Trophoblast cell (in vitro differentiated cells and primary cell): ENCODE data around the gene CCKAR.

Source experiments
- DNase-seq, 2 donors: peaks; one replicate each; pipeline ENCODE4 v3.0.0-alpha.2; 2016
- H2AFZ ChIP-seq: 2 replicates; pipeline ENCODE4 v1.6.1; 2013; ENCODE audit warnings: low read length, moderate library complexity, mild to moderate bottlenecking; ENCODE audit not compliant: insufficient read depth, poor library complexity
- H2AK5ac ChIP-seq: 2 replicates; pipeline ENCODE4 v1.6.1; 2013; ENCODE audit warnings: mild to moderate bottlenecking, low read length
- H2BK120ac ChIP-seq: 2 replicates; pipeline ENCODE4 v1.6.1; 2013; ENCODE audit warnings: low read length, mild to moderate bottlenecking, moderate library complexity; ENCODE audit not compliant: insufficient read depth, poor library complexity
- H2BK12ac ChIP-seq: 2 replicates; pipeline ENCODE4 v1.6.1; 2013; ENCODE audit warnings: mild to moderate bottlenecking, low read length, moderate library complexity
- H2BK5ac ChIP-seq: 2 replicates; pipeline ENCODE4 v1.6.1; 2013; ENCODE audit warnings: low read length, low read depth, moderate library complexity, mild to moderate bottlenecking; ENCODE audit not compliant: poor library complexity
- H3K14ac ChIP-seq: 2 replicates; pipeline ENCODE4 v1.6.1; 2013; ENCODE audit warnings: mild to moderate bottlenecking, low read length
- H3K18ac ChIP-seq: 2 replicates; pipeline ENCODE4 v1.6.1; 2013; ENCODE audit warnings: mild to moderate bottlenecking, low read length
- H3K23ac ChIP-seq: 2 replicates; pipeline ENCODE4 v1.6.1; 2013; ENCODE audit warnings: low read length
- H3K27ac ChIP-seq: 2 replicates; pipeline ENCODE4 v1.5.1; 2013; ENCODE audit warnings: low read depth, mild to moderate bottlenecking, inconsistent platforms, low read length, moderate library complexity
- H3K27me3 ChIP-seq: 2 replicates; pipeline ENCODE4 v1.6.1; 2013; ENCODE audit warnings: inconsistent platforms, mild to moderate bottlenecking, low read length, moderate library complexity; ENCODE audit not compliant: insufficient read depth
- H3K36me3 ChIP-seq, 2 experiments: 1 replicate in 1 of 2; 2 replicates in 1 of 2; pipeline ENCODE4 v1.6.1; 2013; ENCODE audit warnings: low read length in 2 of 2, mild to moderate bottlenecking in 2 of 2, moderate library complexity in 1 of 2; ENCODE audit not compliant: insufficient read depth in 2 of 2, control insufficient read depth in 1 of 2
- H3K4ac ChIP-seq: 2 replicates; pipeline ENCODE4 v1.6.1; 2013; ENCODE audit warnings: low read depth, mild to moderate bottlenecking, low read length, moderate library complexity
- H3K4me1 ChIP-seq, 2 experiments: 1 replicate in 1 of 2; 2 replicates in 1 of 2; pipeline ENCODE4 v1.6.1; 2013; ENCODE audit warnings: low read length in 2 of 2, mild to moderate bottlenecking in 2 of 2, moderate library complexity in 1 of 2; ENCODE audit not compliant: insufficient read depth in 2 of 2, control insufficient read depth in 1 of 2
- H3K4me2 ChIP-seq: 2 replicates; pipeline ENCODE4 v1.6.1; 2013; ENCODE audit warnings: inconsistent platforms, mild to moderate bottlenecking, low read length, moderate library complexity
- H3K4me3 ChIP-seq: 2 replicates; pipeline ENCODE4 v1.5.1; 2013; ENCODE audit warnings: mild to moderate bottlenecking, low read depth, low read length, inconsistent platforms
- H3K79me1 ChIP-seq: one replicate; pipeline ENCODE4 v1.6.1; 2013; ENCODE audit warnings: low read length
- H3K79me2 ChIP-seq: 2 replicates; pipeline ENCODE4 v1.6.1; 2013; ENCODE audit warnings: low read length, mild to moderate bottlenecking; ENCODE audit not compliant: control insufficient read depth, insufficient read depth, poor library complexity
- H3K9ac ChIP-seq: 2 replicates; pipeline ENCODE4 v1.6.1; 2013; ENCODE audit warnings: mild to moderate bottlenecking, low read length
- H3K9me3 ChIP-seq: 2 replicates; pipeline ENCODE4 v1.6.1; 2013; ENCODE audit warnings: low read depth, mild to moderate bottlenecking, control low read depth, inconsistent platforms, low read length; ENCODE audit not compliant: insufficient read depth
- H4K12ac ChIP-seq: 2 replicates; pipeline ENCODE4 v1.6.1; 2013; ENCODE audit warnings: low read depth, mild to moderate bottlenecking, low read length, moderate library complexity
- H4K8ac ChIP-seq: 2 replicates; pipeline ENCODE4 v1.6.1; 2013; ENCODE audit warnings: low read depth, mild to moderate bottlenecking, low read length, moderate library complexity
- H4K91ac ChIP-seq: one replicate; pipeline ENCODE4 v1.6.1; 2013; ENCODE audit warnings: low read depth, mild to moderate bottlenecking, low read length, moderate library complexity
- WGBS: extraction: QIAGEN DNeasy Blood & Tissue Kit; methylation state at CpG from one replicate; pipeline ENCODE4 v1.1.7; 2013; ENCODE audit warnings: missing lambda C conversion rate; ENCODE audit not compliant: insufficient read length, insufficient coverage; ENCODE audit errors: extremely low coverage; 5-methylcytosine and 5-hydroxymethylcytosine counted together

The CCKAR gene

DNA sequence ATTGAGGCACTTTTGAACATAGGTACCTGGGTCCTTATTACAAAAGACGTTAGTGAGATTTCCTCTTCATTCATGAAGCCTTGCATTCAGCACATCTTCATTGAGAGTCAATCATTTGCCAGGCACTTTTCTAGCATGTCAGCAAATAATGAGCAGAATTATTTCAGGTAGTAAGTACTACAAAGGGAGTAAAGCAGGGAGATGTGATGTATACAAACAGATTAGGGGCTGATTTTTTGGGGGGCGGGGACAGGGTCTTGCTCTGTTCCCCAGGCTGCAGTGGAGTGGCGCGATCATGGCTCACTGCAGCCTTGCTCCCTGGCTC, 638 bp upstream of the CCKAR start:
- Histone ChIP-seq H2BK12ac (no peak overlapping the region), H3K4me2 (no peak overlapping the region), H4K12ac (no peak overlapping the region), H2BK5ac (no peak overlapping the region), H3K27me3 (no peaks in the 10 kb centered on the region), H3K18ac (no peak overlapping the region), H3K4me3 (no peak overlapping the region), H3K9ac (no peak overlapping the region), H2AK5ac (no peak overlapping the region), H4K91ac (no peak overlapping the region), H3K79me2 (no peaks in the 10 kb centered on the region), H2AFZ (no peak overlapping the region), H3K23ac (no peak overlapping the region), H4K8ac (no peak overlapping the region), H2BK120ac (no peak overlapping the region), H3K27ac (no peak overlapping the region), H3K4me1 (no peaks in the 10 kb centered on the region), H3K14ac (no peak overlapping the region), H3K4ac (no peak overlapping the region), H3K79me1 (no peaks in the 10 kb centered on the region), H3K36me3 (no peaks in the 10 kb centered on the region), H3K9me3 (no peaks in the 10 kb centered on the region)
- DNase-seq: no peak
- WGBS: no CpG with 5 or more reads among the region's 4 CpGs

DNA sequence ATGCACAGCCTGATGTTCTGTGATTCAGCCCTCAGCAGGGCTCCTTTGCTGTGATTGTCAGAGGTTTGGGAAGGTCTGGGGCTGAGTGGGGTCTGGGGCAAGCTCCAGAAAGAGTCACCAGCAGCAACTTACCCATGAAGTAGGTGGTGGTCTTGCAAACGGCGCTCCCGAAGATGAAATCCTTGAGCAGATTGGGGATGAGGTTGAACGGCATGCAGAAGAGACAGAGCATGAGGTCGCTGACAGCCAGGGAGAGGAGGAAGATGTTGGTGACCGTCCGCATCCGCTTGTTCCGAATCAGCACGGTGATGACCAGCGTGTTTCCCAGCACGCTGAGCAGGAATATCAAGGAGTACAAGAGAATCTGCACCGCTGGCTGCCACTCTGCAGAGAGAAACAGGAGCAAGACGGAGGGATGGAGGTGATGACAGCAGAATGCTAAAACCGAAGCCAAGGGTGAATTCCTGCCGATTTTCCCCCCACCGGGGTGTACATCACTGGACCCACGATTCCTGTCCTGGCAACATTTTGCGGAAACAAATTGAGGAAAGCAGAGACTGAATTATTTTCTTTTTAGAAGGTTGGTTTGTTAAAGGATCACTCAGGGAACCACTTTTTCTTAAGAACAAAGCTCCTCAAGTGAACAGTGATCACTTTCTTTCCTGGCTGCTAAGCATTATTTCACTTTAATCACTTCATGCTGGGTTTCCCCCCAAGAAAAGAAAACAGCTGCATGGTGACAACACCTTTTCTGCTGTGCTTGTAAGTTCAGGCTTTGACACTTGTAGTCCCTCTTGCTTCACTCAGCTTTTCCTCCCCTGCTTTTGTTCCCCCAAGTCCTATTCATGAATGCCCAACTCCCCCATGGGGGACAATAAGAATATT, 941 bp downstream of the CCKAR start:
- H3K36me3 ChIP-seq: no peaks in the 10 kb centered on the region
- no peak overlapping the region for H4K8ac ChIP-seq
- no peaks in the 10 kb centered on the region for H3K27me3 ChIP-seq
- H2BK5ac ChIP-seq: no peak overlapping the region
- no peak overlapping the region for H3K18ac ChIP-seq
- WGBS: no CpG with 5 or more reads among the region's 19 CpGs
- H3K27ac ChIP-seq: no peak overlapping the region
- H2AK5ac ChIP-seq: no peak overlapping the region
- H3K79me1 ChIP-seq: no peaks in the 10 kb centered on the region
- H3K4me2 ChIP-seq: no peak overlapping the region
- no peaks in the 10 kb centered on the region for H3K79me2 ChIP-seq
- H2BK12ac ChIP-seq: no peak overlapping the region
- H2BK120ac ChIP-seq: no peak overlapping the region
- no peak for DNase-seq
- H3K4me1 ChIP-seq: no peaks in the 10 kb centered on the region
- H4K12ac ChIP-seq: no peak overlapping the region
- no peak overlapping the region for H3K23ac ChIP-seq
- no peak overlapping the region for H2AFZ ChIP-seq
- H3K9me3 ChIP-seq: no peaks in the 10 kb centered on the region
- no peak overlapping the region for H4K91ac ChIP-seq
- no peak overlapping the region for H3K4ac ChIP-seq
- no peak overlapping the region for H3K4me3 ChIP-seq
- H3K9ac ChIP-seq: no peak overlapping the region
- no peak overlapping the region for H3K14ac ChIP-seq

DNA sequence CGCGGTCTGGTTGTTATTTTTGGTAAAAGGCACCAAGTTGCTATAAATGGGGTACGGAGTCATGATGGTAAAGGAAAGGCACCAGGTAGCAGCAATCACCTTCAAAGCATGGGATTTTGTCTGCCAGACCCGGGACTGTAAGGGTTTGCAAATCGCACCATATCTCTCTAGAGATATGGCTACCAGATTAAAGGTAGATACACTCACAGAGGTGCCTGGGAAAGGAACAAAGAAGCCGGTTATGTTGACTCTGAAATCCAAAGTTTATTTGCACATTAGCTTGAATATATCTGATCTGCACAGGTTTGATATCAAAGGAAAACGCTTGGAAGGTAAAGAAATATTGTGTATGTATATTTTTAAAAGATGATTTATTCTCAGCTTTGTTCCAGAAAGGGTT, 4.6 kb downstream of the CCKAR start:
- Histone ChIP-seq H3K79me1 (no peaks in the 10 kb centered on the region), H3K79me2 (no peaks in the 10 kb centered on the region), H3K4me2 (no peak overlapping the region), H2AK5ac (no peak overlapping the region), H2AFZ (no peak overlapping the region), H4K12ac (no peak overlapping the region), H4K91ac (no peak overlapping the region), H4K8ac (no peak overlapping the region), H3K9ac (no peak overlapping the region), H3K9me3 (no peaks in the 10 kb centered on the region), H2BK120ac (no peak overlapping the region), H2BK5ac (no peak overlapping the region), H3K4ac (no peak overlapping the region), H3K27ac (no peak overlapping the region), H3K23ac (no peak overlapping the region), H3K18ac (no peak overlapping the region), H3K36me3 (no peaks in the 10 kb centered on the region), H2BK12ac (no peak overlapping the region), H3K14ac (no peak overlapping the region), H3K4me3 (no peak overlapping the region), H3K4me1 (no peaks in the 10 kb centered on the region), H3K27me3 (no peaks in the 10 kb centered on the region)
- DNase-seq: no peak
- no CpG with 5 or more reads among the region's 7 CpGs for WGBS

DNA sequence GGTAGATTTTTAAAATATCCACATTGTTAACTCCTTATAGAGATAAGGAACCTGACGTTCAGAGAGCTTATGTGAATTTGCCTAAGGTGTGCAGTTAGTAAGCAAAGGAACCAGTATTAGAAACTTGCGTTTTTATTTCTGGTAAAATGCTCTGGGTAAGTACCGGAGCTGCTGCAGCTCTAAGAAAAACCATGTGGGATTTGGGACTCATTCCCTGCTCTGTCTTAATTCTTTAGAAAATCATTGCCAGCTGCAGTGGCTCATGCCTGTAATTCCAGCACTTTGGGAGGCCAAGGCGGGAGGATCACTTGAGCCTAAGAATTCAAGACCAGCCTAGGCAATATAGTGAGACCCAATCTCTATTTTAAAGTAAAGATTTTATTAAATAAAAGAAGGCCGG, 5.8 kb downstream of the CCKAR start:
- no peak overlapping the region for H3K4ac ChIP-seq
- H3K27ac ChIP-seq: no peak overlapping the region
- no peak overlapping the region for H2BK120ac ChIP-seq
- no peak overlapping the region for H4K91ac ChIP-seq
- no peak overlapping the region for H2BK12ac ChIP-seq
- H3K4me1 ChIP-seq: no peaks in the 10 kb centered on the region
- no peak overlapping the region for H2AK5ac ChIP-seq
- no peak overlapping the region for H3K4me2 ChIP-seq
- H3K23ac ChIP-seq: no peak overlapping the region
- no peak for DNase-seq
- H3K79me2 ChIP-seq: no peaks in the 10 kb centered on the region
- no CpG with 5 or more reads among the region's 5 CpGs for WGBS
- H3K18ac ChIP-seq: no peak overlapping the region
- H3K14ac ChIP-seq: no peak overlapping the region
- H4K12ac ChIP-seq: no peak overlapping the region
- no peaks in the 10 kb centered on the region for H3K79me1 ChIP-seq
- H4K8ac ChIP-seq: no peak overlapping the region
- H3K9ac ChIP-seq: no peak overlapping the region
- no peak overlapping the region for H3K4me3 ChIP-seq
- no peaks in the 10 kb centered on the region for H3K36me3 ChIP-seq
- no peaks in the 10 kb centered on the region for H3K27me3 ChIP-seq
- no peak overlapping the region for H2AFZ ChIP-seq
- no peak overlapping the region for H2BK5ac ChIP-seq
- no peaks in the 10 kb centered on the region for H3K9me3 ChIP-seq
